Activated T-cell treated with anti-CD3 and anti-CD28 coated beads for 24 hours (primary cell): ENCODE measurements around the gene KRTAP29-1.

Source experiments
- DNase-seq: peaks from one replicate; pipeline ENCODE4 v3.0.0-alpha.2; 2020; ENCODE audit warnings: low read depth

Gene KRTAP29-1

GRCh38 chr17:41328207-41328606 lies 25.6 kb upstream of the KRTAP29-1 start:
- DNase-seq: no peak

DNA sequence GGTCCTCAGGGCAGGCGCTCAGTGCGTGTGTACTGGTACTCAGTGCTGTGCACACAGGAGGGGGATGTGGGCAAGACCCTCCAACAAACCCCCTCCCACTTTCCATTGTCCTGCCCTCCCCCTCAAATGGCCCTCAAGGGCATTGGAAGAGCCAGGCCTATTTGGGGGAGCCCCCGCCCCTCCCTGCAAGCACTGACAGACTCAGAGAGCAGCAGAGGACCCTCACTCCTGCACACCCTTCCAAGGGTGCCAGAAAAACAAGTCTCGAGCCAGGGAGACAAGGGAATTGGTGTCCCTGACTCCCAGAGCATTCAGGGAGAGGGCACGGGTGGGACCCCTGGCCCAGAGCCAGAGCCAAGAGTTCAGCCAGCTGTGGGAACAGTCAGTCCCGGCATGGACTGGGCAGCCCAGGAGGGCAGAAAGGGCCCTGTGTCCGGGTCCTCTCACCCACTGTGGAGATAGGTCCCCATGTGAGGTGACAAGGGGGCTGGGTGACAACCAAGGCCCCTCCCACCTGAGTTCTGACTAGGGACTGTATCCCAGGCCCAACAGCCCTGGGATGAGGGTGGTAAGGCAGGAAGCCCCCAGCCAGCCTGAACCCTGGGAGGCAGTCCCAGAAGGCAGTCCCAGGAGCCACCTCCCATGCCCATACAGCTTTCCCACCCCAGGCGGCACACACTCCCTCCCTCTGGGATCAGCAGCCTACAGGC lies 24.9 kb upstream of the KRTAP29-1 start:
- no peak for DNase-seq

GRCh38 chr17:41326173-41327145 lies 23.8 kb upstream of the KRTAP29-1 start:
- no peak for DNase-seq

GRCh38 chr17:41325611-41326010 lies 23.0 kb upstream of the KRTAP29-1 start:
- no peak for DNase-seq

DNA sequence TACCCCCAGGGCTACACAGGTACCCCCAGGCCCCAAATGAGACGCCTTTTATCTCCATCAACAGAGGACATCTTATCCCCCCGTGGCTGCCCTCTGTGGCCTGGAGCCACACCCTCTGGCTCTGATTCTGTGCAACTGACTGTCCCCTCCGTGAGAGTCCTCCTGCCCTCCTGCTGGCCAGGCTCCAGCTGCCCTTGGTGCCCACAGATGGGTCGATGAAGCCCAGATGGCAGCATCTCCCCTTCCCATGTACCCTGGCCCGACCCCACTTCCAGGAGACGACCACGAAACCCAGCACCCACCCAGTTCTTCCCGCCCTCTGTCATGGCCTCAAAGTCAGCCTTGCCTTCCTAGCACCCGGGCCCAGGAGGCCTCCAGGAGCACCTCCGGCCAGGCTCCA lies 22.5 kb upstream of the KRTAP29-1 start:
- no peak for DNase-seq

- DNase-seq: no peak
Observed at GRCh38 chr17:41324180-41325075, 21.8 kb upstream of the KRTAP29-1 start.

GRCh38 chr17:41322903-41323895 lies 20.5 kb upstream of the KRTAP29-1 start:
- no peak for DNase-seq

DNA sequence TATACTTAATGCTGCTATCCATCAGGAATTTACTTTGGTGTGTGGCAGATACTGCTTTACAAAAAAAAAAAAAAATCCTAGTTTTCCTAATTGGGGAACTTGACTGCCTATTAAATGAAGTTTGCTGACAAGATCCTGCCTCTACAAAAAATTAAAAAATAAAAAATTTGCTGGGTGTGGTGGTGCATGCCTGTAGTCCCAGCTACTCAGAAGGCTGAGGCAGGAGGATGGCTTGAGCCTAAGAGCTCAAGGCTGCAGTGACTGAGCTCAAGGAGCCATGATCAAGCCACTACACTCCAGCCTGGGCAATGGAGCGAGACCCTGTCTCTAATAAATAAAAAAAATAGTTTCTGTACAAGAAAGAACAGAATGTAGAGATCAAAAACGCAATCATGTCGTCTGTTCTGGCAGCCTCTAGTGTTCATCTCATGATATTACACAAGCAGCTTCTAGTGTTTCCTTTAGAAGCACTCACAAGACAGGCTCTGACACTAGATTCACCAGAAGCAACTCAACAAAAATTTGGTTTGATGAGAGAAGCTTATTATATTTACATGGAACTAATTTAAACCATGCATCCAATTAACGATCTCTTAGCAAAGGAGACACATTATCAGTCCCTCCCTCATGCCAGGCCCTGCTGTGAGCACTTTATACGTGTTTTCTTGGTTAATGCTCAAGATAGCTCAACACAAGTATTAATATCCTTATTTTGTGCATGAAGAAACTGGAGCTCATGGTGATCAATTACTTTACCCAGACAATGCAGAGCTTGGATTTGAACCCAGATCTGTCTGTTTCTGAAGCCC lies 19.6 kb upstream of the KRTAP29-1 start:
- no peak for DNase-seq

DNA sequence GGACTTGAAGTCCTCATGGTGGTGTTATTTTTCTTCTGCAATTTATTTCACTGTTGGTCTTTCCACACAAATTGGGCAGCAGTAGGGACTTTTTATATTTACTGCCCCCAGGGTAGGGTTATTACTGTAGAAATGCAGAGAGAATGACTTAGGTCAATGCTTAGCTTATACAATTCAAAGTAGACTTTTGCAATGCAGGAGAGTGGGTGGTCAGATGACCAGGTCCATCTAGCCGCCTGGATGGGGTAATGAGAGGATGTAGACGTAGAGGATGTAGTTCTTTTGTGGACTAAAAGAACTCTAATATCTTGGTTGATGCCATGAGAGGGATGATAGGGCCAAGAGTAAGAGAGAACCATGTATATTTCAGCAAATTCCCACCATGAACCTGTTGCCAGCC lies 15.6 kb upstream of the KRTAP29-1 start:
- no peak for DNase-seq

GRCh38 chr17:41315814-41316445 lies 13.3 kb upstream of the KRTAP29-1 start:
- no peak for DNase-seq

DNA sequence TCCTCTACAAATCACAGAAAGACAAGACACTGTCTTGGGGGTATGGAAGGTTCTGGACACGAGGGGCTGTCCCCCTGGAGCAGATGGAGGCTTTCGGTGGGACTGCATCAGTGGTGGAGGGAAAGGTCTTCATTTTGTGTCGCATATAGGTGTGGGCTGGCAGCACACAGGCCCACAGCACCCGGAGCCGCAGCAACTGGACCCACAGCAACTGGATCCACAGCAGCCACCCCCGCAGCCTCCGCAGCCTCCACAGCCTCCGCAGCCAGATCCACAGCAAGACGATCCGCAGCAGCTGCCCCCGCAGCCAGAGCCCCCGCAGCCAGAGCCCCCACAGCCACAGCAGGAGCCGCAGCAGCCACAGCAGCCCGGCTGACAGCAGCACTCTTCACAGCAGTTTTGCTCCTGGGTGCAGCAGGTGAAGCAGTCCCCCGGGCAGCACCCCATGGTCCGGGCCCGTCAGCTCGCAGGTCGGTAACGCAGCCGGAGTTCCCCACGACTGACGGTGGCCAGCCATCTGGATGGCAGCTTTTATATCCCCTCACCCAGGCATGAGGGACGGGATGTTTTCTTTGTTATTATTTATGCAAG lies 12.6 kb upstream of the KRTAP29-1 start, which contains the start of gene KRTAP17-1:
TSS of gene KRTAP17-1 (minus strand) at position 507 of the 591 bp plus-strand sequence. CDS start at position 447, 60 bp downstream.
- no peak for DNase-seq

DNA sequence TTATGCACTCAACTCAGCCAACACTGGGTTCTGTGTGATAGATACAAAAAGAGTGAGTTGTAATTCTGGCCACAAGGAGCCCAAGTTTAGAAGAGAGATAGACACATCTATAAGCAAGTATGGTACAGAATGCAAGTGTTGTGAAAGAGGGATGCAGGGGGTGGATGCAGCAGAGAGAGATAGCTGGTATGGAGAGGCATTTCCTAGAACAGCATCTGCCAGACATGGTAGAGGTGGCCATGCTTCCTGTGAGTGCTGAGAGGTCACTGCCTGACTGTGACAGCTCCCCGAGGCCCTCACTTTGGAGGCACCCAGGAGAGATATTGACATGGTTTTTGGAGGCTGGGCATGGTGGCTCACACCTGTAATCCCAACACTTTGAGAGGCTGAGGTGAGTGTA lies 8.5 kb upstream of the KRTAP29-1 start:
- no peak for DNase-seq

GRCh38 chr17:41308918-41309359 lies 6.3 kb upstream of the KRTAP29-1 start, which contains the start of gene KRTAP16-1:
Gene KRTAP16-1 (minus strand): TSS chr17:41309309. CDS start chr17:41309253, 56 bp downstream.
- DNase-seq: no peak

DNA sequence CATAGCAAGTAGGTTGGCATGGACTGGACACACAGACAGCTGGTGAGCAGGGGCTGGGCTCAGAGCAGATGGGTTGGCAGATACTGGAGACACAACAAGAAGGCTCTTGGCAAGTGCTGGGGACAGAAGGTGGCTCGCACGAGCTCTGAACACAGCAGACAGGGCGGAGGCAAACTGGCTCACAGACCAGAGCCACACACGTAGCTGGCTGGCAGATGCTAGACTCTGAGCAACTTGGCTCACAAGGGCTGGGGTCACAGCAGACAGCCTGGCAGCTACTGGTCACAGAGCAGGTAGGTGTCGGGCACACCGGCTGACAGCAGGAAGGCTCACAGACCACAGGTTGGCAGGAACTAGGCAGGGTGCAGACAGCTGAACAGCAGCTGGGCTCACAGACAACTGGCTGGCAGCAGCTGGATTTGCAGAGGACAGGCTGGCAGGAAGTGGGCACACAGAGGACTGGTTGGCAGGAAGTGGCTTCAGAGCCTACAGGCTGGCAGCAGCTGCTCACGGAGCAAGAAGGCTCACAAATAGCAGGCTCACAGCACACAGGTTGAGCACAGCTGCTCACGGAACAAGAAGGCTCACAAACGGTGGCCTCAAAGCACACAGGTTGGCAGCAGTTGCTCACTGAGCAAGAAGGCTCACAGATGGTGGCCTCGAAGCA lies 5.7 kb upstream of the KRTAP29-1 start:
- peak; percentile 31 for DNase-seq

- no peak for DNase-seq
Observed at GRCh38 chr17:41307647-41308046, 5.0 kb upstream of the KRTAP29-1 start.

- no peak for DNase-seq
Observed at GRCh38 chr17:41304091-41304490, 1.4 kb upstream of the KRTAP29-1 start.

DNA sequence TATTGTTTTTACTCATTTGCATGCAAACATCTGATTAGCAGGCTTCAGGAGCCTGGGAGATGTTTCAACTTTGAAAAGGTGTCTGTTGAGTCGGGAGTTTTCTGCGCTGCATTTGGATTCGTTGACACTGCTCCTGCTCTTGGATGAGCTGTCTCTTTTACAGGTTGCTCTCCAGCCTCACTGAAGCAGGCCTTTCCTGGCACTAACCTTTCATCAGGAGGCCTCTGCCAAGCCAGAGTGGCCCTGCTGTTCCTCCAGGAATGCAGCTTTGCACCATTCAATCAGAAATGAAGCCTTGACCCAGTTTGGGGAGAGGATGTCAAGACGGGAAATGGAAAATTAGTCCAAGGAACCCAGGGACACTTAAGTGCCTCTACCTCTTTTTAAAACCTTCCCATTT lies 330 bp upstream of the KRTAP29-1 start:
- DNase-seq: no peak

GRCh38 chr17:41301204-41301790 lies 1.4 kb downstream of the KRTAP29-1 start:
- DNase-seq: no peak
